Measurements from ENCODE around the gene SIAH2. TPM values are rescaled to one million over a fixed set of nuclear protein-coding genes. Genes with fewer than 3 reads are reported as not detected.

SIAH2 gene
- total RNA-seq, 5 donors from 2014 or later (not counting 1 experiment from before 2014, with no cell fraction given) = 24.5 to 40.3 (median 26.4) TPM

- Histone ChIP-seq H3K4me1 (ENCODE audit: control insufficient read depth in 1 of 2, extremely low read depth in 1 of 2, insufficient read depth in 2 of 2, low read length in 2 of 2) (peaks cover 2 to 39% of the 10 kb centered on the region in 2 experiments), H3K36me3 (ENCODE audit: control insufficient read depth in 2 of 2, extremely low read depth in 1 of 2, insufficient read depth in 1 of 2, low read length in 1 of 2) (peaks cover 0 to 12% of the 10 kb centered on the region in 2 donors), H3K27me3 (replicated peaks in 1 of 2; ENCODE audit: control insufficient read depth in 2 of 2, extremely low read depth in 1 of 2, insufficient read depth in 2 of 2, low read length in 1 of 2) (no peaks in the 10 kb centered on the region), H3K27ac (ENCODE audit: low read length) (no peak overlapping the region), H3K4me3 (ENCODE audit: control insufficient read depth in 1 of 2, extremely low read depth in 1 of 2, low read length in 1 of 2) (no peak overlapping the region), H3K9me3 (no peaks in the 10 kb centered on the region)
- CTCF ChIA-PET = interaction anchor here in 1 of 2 donors (1.1 kb wide), 1 partner anchor 12 kb away, joined by 3 read pairs; no protein-coding TSS in a partner anchor
- DNase-seq (no peak), ATAC-seq (replicated peaks in 1 of 4) (no peak)
- H3K4me3 Mint-ChIP-seq = no peak overlapping the region
- peaks cover 87 to 89% (median 88%) of the 10 kb centered on the region in 3 donors for H3K4me1 Mint-ChIP-seq
- H3K36me3 Mint-ChIP-seq = peaks cover 37% of the 10 kb centered on the region
- H3K27ac Mint-ChIP-seq = no peak overlapping the region
- no peaks in the 10 kb centered on the region for H3K9me3 Mint-ChIP-seq
- WGBS (ENCODE audit: insufficient coverage) = 100% methylated on average over 1 of the region's 6 CpGs
- POLR2A ChIA-PET = interaction anchor here in 1 of 2 donors (0.6 to 0.7 kb wide), 2 partner anchors 8 to 88 kb away, joined by 3 to 4 read pairs; no protein-coding TSS in a partner anchor
- H3K27me3 Mint-ChIP-seq = no peaks in the 10 kb centered on the region
These were observed 13.7 kb downstream of the SIAH2 start for GRCh38 chr3:150749255-150749654.

- Histone ChIP-seq H3K4me3 (ENCODE audit: control insufficient read depth in 1 of 2, extremely low read depth in 1 of 2, low read length in 1 of 2) (no peak overlapping the region), H3K36me3 (ENCODE audit: control insufficient read depth in 2 of 2, extremely low read depth in 1 of 2, insufficient read depth in 1 of 2, low read length in 1 of 2) (peaks cover 0 to 12% of the 10 kb centered on the region in 2 donors), H3K27ac (ENCODE audit: low read length) (no peak overlapping the region), H3K27me3 (replicated peaks in 1 of 2; ENCODE audit: control insufficient read depth in 2 of 2, extremely low read depth in 1 of 2, insufficient read depth in 2 of 2, low read length in 1 of 2) (no peaks in the 10 kb centered on the region), H3K4me1 (ENCODE audit: control insufficient read depth in 1 of 2, extremely low read depth in 1 of 2, insufficient read depth in 2 of 2, low read length in 2 of 2) (peaks cover 2 to 37% of the 10 kb centered on the region in 2 experiments), H3K9me3 (no peaks in the 10 kb centered on the region)
- H3K4me1 Mint-ChIP-seq = peaks cover 85 to 88% (median 88%) of the 10 kb centered on the region in 3 donors
- peak overlapping the region in 1 of 2 donors; percentile 7 for H3K27ac Mint-ChIP-seq
- peaks cover 31% of the 10 kb centered on the region for H3K36me3 Mint-ChIP-seq
- WGBS (ENCODE audit: insufficient coverage) = no CpG with 5 or more reads among the region's 1 CpG
- no peaks in the 10 kb centered on the region for H3K27me3 Mint-ChIP-seq
- CTCF ChIA-PET = no interaction called here
- DNase-seq = no peak
- POLR2A ChIA-PET = interaction anchor here in 1 of 2 donors (0.6 to 1.5 kb wide), 2 partner anchors 9 to 12 kb away, joined by 3 to 8 read pairs; no protein-coding TSS in a partner anchor
- ATAC-seq (replicated peaks in 1 of 4) = no peak
- no peak overlapping the region for H3K4me3 Mint-ChIP-seq
- no peaks in the 10 kb centered on the region for H3K9me3 Mint-ChIP-seq
These were observed 14.3 kb downstream of the SIAH2 start for GRCh38 chr3:150748684-150749047.

- H3K4me3 ChIP-seq (ENCODE audit: control insufficient read depth in 1 of 2, extremely low read depth in 1 of 2, low read length in 1 of 2) = no peak overlapping the region
- Mint-ChIP-seq H3K36me3 (peaks cover 34% of the 10 kb centered on the region), H3K27ac (no peak overlapping the region), H3K4me3 (no peak overlapping the region), H3K27me3 (no peaks in the 10 kb centered on the region), H3K4me1 (peaks cover 81 to 88% (median 87%) of the 10 kb centered on the region in 3 donors), H3K9me3 (no peaks in the 10 kb centered on the region)
- no CpG with 5 or more reads among the region's 5 CpGs for WGBS (ENCODE audit: insufficient coverage)
- ChIA-PET POLR2A (interaction anchor here in 1 of 2 donors (1.5 kb wide), 1 partner anchor 13 kb away, joined by 8 read pairs; no protein-coding TSS in a partner anchor), CTCF (no interaction called here)
- no peaks in the 10 kb centered on the region for H3K27me3 ChIP-seq (replicated peaks in 1 of 2; ENCODE audit: control insufficient read depth in 2 of 2, extremely low read depth in 1 of 2, insufficient read depth in 2 of 2, low read length in 1 of 2)
- H3K9me3 ChIP-seq = no peaks in the 10 kb centered on the region
- no peak for DNase-seq
- H3K36me3 ChIP-seq (ENCODE audit: control insufficient read depth in 2 of 2, extremely low read depth in 1 of 2, insufficient read depth in 1 of 2, low read length in 1 of 2) = peaks cover 0 to 10% of the 10 kb centered on the region in 2 donors
- H3K4me1 ChIP-seq (ENCODE audit: control insufficient read depth in 1 of 2, extremely low read depth in 1 of 2, insufficient read depth in 2 of 2, low read length in 2 of 2) = peaks cover 2 to 31% of the 10 kb centered on the region in 2 experiments
- no peak for ATAC-seq (replicated peaks in 1 of 4)
- H3K27ac ChIP-seq (ENCODE audit: low read length) = no peak overlapping the region
These were observed 14.9 kb downstream of the SIAH2 start for GRCh38 chr3:150747886-150748683.

GRCh38 chr3:150746791-150747590 lies 16.0 kb downstream of the SIAH2 start:
- Histone ChIP-seq H3K4me3 (ENCODE audit: control insufficient read depth in 1 of 2, extremely low read depth in 1 of 2, low read length in 1 of 2) (no peak overlapping the region), H3K4me1 (ENCODE audit: control insufficient read depth in 1 of 2, extremely low read depth in 1 of 2, insufficient read depth in 2 of 2, low read length in 2 of 2) (peaks cover 0 to 21% of the 10 kb centered on the region in 2 experiments), H3K27ac (ENCODE audit: low read length) (no peak overlapping the region), H3K27me3 (replicated peaks in 1 of 2; ENCODE audit: control insufficient read depth in 2 of 2, extremely low read depth in 1 of 2, insufficient read depth in 2 of 2, low read length in 1 of 2) (no peaks in the 10 kb centered on the region), H3K9me3 (no peaks in the 10 kb centered on the region), H3K36me3 (ENCODE audit: control insufficient read depth in 2 of 2, extremely low read depth in 1 of 2, insufficient read depth in 1 of 2, low read length in 1 of 2) (peaks cover 0 to 11% of the 10 kb centered on the region in 2 donors)
- no peak for ATAC-seq (replicated peaks in 1 of 4)
- WGBS (ENCODE audit: insufficient coverage) = 75% methylated on average over 5 of the region's 7 CpGs
- no peak overlapping the region for H3K27ac Mint-ChIP-seq
- no peaks in the 10 kb centered on the region for H3K27me3 Mint-ChIP-seq
- no peaks in the 10 kb centered on the region for H3K9me3 Mint-ChIP-seq
- ChIA-PET CTCF (interaction anchor here in 1 of 2 donors (0.6 kb wide), 1 partner anchor 78 kb away, joined by 6 read pairs; no protein-coding TSS in a partner anchor), POLR2A (interaction anchor here in 1 of 2 donors (1.5 kb wide), 1 partner anchor 14 kb away, joined by 8 read pairs; no protein-coding TSS in a partner anchor)
- H3K4me3 Mint-ChIP-seq = no peak overlapping the region
- peaks cover 70 to 85% (median 85%) of the 10 kb centered on the region in 3 donors for H3K4me1 Mint-ChIP-seq
- H3K36me3 Mint-ChIP-seq = peaks cover 38% of the 10 kb centered on the region
- DNase-seq = no peak

GRCh38 chr3:150745832-150746231 lies 17.1 kb downstream of the SIAH2 start:
- ChIA-PET CTCF (interaction anchor here in 1 of 2 donors (0.6 kb wide), 1 partner anchor 42 kb away, joined by 3 read pairs; the partner anchor contains the start of gene ERICH6), POLR2A (interaction anchor here in 1 of 2 donors (0.8 kb wide), 1 partner anchor 18 kb away, joined by 3 read pairs; no protein-coding TSS in a partner anchor)
- Histone ChIP-seq H3K27me3 (replicated peaks in 1 of 2; ENCODE audit: control insufficient read depth in 2 of 2, extremely low read depth in 1 of 2, insufficient read depth in 2 of 2, low read length in 1 of 2) (no peaks in the 10 kb centered on the region), H3K36me3 (ENCODE audit: control insufficient read depth in 2 of 2, extremely low read depth in 1 of 2, insufficient read depth in 1 of 2, low read length in 1 of 2) (peaks cover 0 to 15% of the 10 kb centered on the region in 2 donors), H3K4me3 (ENCODE audit: control insufficient read depth in 1 of 2, extremely low read depth in 1 of 2, low read length in 1 of 2) (no peak overlapping the region), H3K27ac (ENCODE audit: low read length) (no peak overlapping the region), H3K9me3 (no peaks in the 10 kb centered on the region), H3K4me1 (ENCODE audit: control insufficient read depth in 1 of 2, extremely low read depth in 1 of 2, insufficient read depth in 2 of 2, low read length in 2 of 2) (peaks cover 0 to 12% of the 10 kb centered on the region in 2 experiments)
- Mint-ChIP-seq H3K4me3 (no peak overlapping the region), H3K27ac (peak overlapping the region in 1 of 2 donors; percentile 48), H3K27me3 (no peaks in the 10 kb centered on the region), H3K9me3 (no peaks in the 10 kb centered on the region), H3K36me3 (peaks cover 39% of the 10 kb centered on the region), H3K4me1 (peaks cover 64 to 81% (median 80%) of the 10 kb centered on the region in 3 donors)
- no CpG with 5 or more reads among the region's 3 CpGs for WGBS (ENCODE audit: insufficient coverage)
- ATAC-seq (replicated peaks in 1 of 4) = no peak
- DNase-seq = no peak

GRCh38 chr3:150744919-150745211 lies 18.1 kb downstream of the SIAH2 start:
- ATAC-seq (replicated peaks in 1 of 4) (no peak), DNase-seq (no peak)
- H3K36me3 Mint-ChIP-seq = peaks cover 34% of the 10 kb centered on the region
- no CpG with 5 or more reads among the region's 1 CpG for WGBS (ENCODE audit: insufficient coverage)
- Histone ChIP-seq H3K36me3 (ENCODE audit: control insufficient read depth in 2 of 2, extremely low read depth in 1 of 2, insufficient read depth in 1 of 2, low read length in 1 of 2) (peaks cover 0 to 12% of the 10 kb centered on the region in 2 donors), H3K4me1 (ENCODE audit: control insufficient read depth in 1 of 2, extremely low read depth in 1 of 2, insufficient read depth in 2 of 2, low read length in 2 of 2) (peaks cover 1 to 20% of the 10 kb centered on the region in 2 experiments), H3K27me3 (replicated peaks in 1 of 2; ENCODE audit: control insufficient read depth in 2 of 2, extremely low read depth in 1 of 2, insufficient read depth in 2 of 2, low read length in 1 of 2) (no peaks in the 10 kb centered on the region), H3K4me3 (ENCODE audit: control insufficient read depth in 1 of 2, extremely low read depth in 1 of 2, low read length in 1 of 2) (no peak overlapping the region), H3K9me3 (no peaks in the 10 kb centered on the region), H3K27ac (ENCODE audit: low read length) (no peak overlapping the region)
- H3K4me3 Mint-ChIP-seq = no peak overlapping the region
- peak overlapping the region in 1 of 2 donors; percentile 19 for H3K27ac Mint-ChIP-seq
- CTCF ChIA-PET = no interaction called here
- no peaks in the 10 kb centered on the region for H3K9me3 Mint-ChIP-seq
- H3K27me3 Mint-ChIP-seq = no peaks in the 10 kb centered on the region
- H3K4me1 Mint-ChIP-seq = peaks cover 64 to 82% (median 81%) of the 10 kb centered on the region in 3 donors
- POLR2A ChIA-PET = interaction anchor here in 1 of 2 donors (1.4 kb wide), 1 partner anchor 15 kb away, joined by 4 read pairs; no protein-coding TSS in a partner anchor

Measured in T-cell (primary cell).